Nephron progenitor cell (in vitro differentiated cells): Measurements from ENCODE around the gene CLMP.
"Not testable (repeated sequence)": the region's sequence is repeated elsewhere in the genome, so short reads cannot be mapped to it uniquely, and the experiment has no call there.

Experiments used
- DNase-seq: peaks from one replicate; pipeline ENCODE4 v3.0.0; 2021
- H3K27ac Mint-ChIP-seq: 2 replicates; pipeline ENCODE4 v1.8.0; 2021; ENCODE audit warnings: mild to moderate bottlenecking, moderate library complexity, mixed read lengths
- H3K27me3 Mint-ChIP-seq: 2 replicates; pipeline ENCODE4 v1.8.0; 2021; ENCODE audit warnings: mild to moderate bottlenecking, low read depth, mixed read lengths; ENCODE audit not compliant: poor library complexity
- H3K36me3 Mint-ChIP-seq: 2 replicates; pipeline ENCODE4 v1.8.0; 2021; ENCODE audit warnings: low read depth, mixed read lengths
- H3K4me1 Mint-ChIP-seq: 2 replicates; pipeline ENCODE4 v1.8.0; 2021; ENCODE audit warnings: mixed read lengths
- H3K4me3 Mint-ChIP-seq: 2 replicates; pipeline ENCODE4 v1.8.0; 2021; ENCODE audit warnings: mild to moderate bottlenecking, moderate library complexity, mixed read lengths
- H3K9me3 Mint-ChIP-seq: 2 replicates; pipeline ENCODE4 v1.8.0; 2021; ENCODE audit warnings: mild to moderate bottlenecking, moderate library complexity, mixed read lengths
- TF ChIP-seq, protein P1 (sequence below): fragments of 200-600 bp; sonication (generic); IDR thresholded peaks from 2 replicates; pipeline ENCODE4 v1.5.0; 2021; ENCODE audit warnings: antibody characterized with exemption

Gene CLMP

DNA sequence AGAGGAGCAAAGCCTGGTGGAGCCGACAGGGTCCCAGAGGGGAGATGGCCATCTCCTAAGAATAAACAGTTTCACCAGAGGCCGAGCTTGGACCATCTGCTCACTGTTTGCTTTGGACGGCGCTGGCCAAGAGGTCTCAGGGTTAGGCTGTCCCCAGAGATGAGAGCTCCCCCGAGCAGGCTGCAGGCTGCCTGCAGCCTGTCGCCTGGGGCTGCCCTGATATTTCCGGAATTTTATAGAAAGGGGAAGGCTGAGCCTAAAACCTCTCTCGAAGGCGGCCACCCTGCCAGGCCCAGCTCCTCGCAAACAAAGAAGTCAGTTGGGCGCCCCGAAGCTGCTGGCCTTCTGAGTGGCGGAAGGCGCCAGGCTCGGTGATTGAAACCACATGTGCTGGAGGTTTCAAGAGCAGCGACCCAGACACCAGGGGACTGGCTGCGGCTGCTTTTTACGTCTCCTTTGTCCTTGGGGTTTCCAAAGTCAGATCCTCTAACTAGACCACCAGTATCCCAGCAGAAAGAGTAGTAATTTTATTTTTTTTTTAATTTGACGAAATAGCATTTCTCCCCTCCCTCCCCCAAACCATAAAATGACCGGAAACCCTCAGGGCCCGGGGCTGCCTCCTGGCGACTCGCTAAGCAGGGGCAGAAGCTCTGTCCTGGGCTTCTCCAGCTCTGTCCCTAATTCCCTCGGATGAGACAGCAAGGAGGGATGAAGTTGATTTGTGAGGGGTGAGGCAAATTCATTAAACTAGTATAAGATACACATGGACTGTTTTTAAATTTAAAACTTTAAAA is 57.4 kb downstream of the CLMP start:
- TF ChIP-seq, protein P1, sequence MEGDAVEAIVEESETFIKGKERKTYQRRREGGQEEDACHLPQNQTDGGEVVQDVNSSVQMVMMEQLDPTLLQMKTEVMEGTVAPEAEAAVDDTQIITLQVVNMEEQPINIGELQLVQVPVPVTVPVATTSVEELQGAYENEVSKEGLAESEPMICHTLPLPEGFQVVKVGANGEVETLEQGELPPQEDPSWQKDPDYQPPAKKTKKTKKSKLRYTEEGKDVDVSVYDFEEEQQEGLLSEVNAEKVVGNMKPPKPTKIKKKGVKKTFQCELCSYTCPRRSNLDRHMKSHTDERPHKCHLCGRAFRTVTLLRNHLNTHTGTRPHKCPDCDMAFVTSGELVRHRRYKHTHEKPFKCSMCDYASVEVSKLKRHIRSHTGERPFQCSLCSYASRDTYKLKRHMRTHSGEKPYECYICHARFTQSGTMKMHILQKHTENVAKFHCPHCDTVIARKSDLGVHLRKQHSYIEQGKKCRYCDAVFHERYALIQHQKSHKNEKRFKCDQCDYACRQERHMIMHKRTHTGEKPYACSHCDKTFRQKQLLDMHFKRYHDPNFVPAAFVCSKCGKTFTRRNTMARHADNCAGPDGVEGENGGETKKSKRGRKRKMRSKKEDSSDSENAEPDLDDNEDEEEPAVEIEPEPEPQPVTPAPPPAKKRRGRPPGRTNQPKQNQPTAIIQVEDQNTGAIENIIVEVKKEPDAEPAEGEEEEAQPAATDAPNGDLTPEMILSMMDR = no peak
- DNase-seq = peak; percentile 70
- H3K4me1 Mint-ChIP-seq = peaks cover 51% of the 10 kb centered on the region
- peak overlapping the region; percentile 70 for H3K4me3 Mint-ChIP-seq
- H3K27me3 Mint-ChIP-seq = no peaks in the 10 kb centered on the region
- peaks cover 7% of the 10 kb centered on the region for H3K9me3 Mint-ChIP-seq
- peak overlapping the region; percentile 100 for H3K27ac Mint-ChIP-seq
- H3K36me3 Mint-ChIP-seq = peaks cover 15% of the 10 kb centered on the region

DNA sequence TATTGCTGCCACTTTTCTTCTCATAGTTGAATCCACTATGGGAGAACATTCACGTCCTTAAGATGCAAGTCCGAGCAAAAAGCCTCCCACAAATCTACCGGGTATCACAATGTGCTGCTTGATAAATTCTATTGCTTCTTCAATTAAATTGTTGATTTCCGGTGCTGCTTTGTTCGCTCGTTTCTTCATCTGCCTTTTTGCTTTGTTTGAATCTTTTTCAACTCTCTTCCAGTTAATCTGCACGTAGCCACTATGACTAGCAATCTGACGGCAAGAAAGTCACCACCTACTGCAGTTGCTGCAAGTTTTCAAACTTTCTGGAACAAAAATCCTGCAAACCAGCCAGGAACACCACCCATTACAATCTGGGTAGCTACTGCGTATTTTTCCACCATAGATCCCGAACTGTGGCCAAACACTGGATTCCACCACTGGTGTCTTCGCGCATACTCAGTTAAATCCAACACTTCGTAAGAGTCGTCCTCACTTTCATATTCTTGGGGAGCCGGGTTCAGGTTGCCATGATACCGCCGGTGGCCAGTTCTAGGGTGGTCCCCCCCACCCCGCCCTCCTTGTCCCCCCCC is 59.1 kb downstream of the CLMP start:
- TF ChIP-seq, protein P1 = no peak
- Mint-ChIP-seq H3K4me3 (no peak overlapping the region), H3K4me1 (peaks cover 51% of the 10 kb centered on the region)

DNA sequence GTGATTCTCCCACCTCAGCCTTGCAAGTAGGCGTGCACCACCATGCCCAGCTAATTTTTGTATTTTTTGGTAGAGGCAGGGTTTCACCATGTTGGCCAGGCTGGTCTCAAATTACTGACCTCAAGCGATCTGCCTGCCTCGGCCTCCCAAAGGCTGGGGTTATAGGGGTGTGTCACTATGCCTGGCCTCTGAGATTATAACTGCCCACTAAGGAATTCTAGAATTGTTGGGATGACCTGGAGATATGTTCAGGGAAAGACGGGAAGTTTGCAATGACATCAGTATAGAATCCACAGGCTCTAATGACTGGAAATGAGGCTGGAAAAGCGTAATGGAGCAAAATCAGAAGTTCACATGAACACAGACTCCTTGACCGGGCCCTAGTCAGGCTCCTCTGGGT is 62.2 kb downstream of the CLMP start:
- Mint-ChIP-seq H3K9me3 (no peaks in the 10 kb centered on the region), H3K27ac (peak overlapping the region; percentile 65), H3K4me1 (peaks cover 51% of the 10 kb centered on the region), H3K27me3 (no peaks in the 10 kb centered on the region), H3K36me3 (peaks cover 12% of the 10 kb centered on the region), H3K4me3 (no peak overlapping the region)
- TF ChIP-seq, protein P1 = no peak
- no peak for DNase-seq

More for the DNA sequence above, 59.1 kb downstream of the CLMP start:
- DNase-seq = no peak
- Mint-ChIP-seq H3K27ac (no peak overlapping the region), H3K36me3 (peaks cover 3% of the 10 kb centered on the region), H3K9me3 (peaks cover 3% of the 10 kb centered on the region), H3K27me3 (no peaks in the 10 kb centered on the region)

DNA sequence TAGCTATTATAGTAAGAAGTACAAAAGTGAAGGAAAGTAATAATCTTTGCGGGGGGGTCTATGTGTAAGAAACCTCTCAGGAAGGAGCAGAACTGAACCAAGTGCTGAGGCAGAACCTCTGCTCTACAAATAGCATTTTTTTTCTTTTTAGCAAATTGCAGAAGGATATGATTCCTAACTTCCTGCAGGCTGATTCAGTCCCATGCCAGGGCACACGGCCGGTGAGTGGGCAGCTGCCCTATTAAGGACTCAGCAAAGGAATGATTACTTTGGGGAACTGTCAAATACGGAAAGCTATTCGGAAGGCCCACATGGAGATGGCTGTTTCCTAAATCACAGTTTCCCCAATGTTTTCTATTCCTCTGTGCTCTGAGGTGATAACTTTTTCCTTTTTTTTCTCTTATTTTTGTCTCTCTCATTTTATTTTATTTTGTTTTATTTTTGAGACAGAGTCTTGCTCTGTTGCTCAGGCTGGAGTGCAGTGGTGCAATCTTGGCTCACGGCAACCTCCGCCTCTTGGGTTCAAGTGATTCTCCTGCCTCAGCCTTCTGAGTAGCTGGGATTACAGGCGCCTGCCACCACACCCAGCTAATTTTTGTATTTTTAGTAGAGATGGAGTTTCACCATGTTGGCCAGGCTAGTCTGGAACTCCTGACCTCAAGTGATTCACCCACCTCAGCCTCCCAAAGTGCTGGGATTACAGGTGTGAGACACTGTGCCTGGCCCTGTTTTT is 62.8 kb downstream of the CLMP start:
- not testable (repeated sequence) for DNase-seq

DNA sequence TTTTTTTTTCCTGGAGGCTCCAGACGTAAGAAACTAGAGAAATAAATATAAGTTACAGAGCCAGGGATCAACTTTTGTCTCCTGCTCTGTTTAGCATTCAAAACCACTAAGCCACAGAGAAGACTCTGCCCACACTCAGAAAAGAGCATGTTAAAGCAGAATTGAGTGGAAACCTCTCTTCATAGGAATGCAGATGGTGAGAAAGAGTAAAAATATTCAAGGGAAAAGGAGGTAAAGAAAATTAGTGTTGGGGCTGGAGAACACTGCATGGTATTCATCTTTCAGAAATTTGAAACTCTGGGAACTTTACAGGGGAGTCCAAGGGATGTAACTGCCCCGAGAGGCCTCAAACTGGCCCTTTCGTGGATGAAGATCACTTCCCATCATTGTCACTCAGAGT is 65.1 kb downstream of the CLMP start:
- Mint-ChIP-seq H3K9me3 (no peaks in the 10 kb centered on the region), H3K27ac (peak overlapping the region; percentile 38), H3K27me3 (no peaks in the 10 kb centered on the region), H3K36me3 (peaks cover 13% of the 10 kb centered on the region), H3K4me1 (peaks cover 33% of the 10 kb centered on the region), H3K4me3 (no peak overlapping the region)
- TF ChIP-seq, protein P1 = no peak
- DNase-seq = no peak

More for the DNA sequence above, 62.8 kb downstream of the CLMP start:
- not testable (repeated sequence) for H3K4me3 Mint-ChIP-seq, H3K27me3 Mint-ChIP-seq, H3K9me3 Mint-ChIP-seq
- Mint-ChIP-seq H3K36me3 (peaks cover 16% of the 10 kb centered on the region), H3K27ac (peak overlapping the region; percentile 87), H3K4me1 (peaks cover 44% of the 10 kb centered on the region)

DNA sequence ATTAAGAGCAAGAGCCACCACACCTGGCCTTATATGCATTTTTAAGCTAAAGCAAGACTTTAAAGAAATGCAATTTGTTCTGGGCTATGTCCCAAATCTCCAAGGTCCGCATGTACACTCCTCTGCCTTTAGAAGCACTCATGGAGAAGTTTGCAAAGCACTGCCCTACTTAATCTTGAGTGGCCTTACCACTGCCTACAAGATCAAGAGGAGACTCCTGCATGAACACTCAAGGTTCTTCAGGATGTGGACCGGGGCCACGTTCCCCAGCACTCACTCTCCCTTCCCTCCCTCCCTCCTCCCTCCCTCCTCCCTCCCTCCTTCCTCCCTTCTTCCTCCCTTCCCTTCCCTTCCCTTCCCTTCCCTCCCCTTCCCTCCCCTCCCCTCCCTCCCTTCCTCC is 69.9 kb downstream of the CLMP start:
- no peak for DNase-seq
- H3K4me3 Mint-ChIP-seq = no peak overlapping the region
- no peak overlapping the region for H3K27ac Mint-ChIP-seq
- H3K36me3 Mint-ChIP-seq = peaks cover 10% of the 10 kb centered on the region
- H3K4me1 Mint-ChIP-seq = peaks cover 35% of the 10 kb centered on the region
- peaks cover 2% of the 10 kb centered on the region for H3K27me3 Mint-ChIP-seq
- TF ChIP-seq, protein P1 = no peak
- H3K9me3 Mint-ChIP-seq = peaks cover 2% of the 10 kb centered on the region
